ENCODE data around the gene LMBR1.

The LMBR1 gene

DNA sequence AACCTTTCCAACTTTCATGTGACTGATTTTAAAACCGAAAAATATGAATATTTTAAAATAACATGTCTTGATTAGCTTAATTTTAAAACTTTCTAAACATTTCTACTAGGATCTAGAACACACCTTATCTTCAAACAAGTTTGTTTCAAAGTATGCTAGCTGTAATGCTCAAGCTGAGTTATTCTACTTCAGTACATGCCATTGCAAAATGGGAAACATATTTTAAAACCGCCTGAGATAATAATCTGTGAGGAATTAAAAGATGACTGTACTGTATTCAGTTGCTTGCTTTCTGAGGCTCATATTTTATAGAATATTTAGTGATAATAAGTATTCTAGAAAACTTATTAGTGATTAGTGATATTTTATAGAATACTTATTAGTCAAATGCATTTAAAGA lies 99.6 kb downstream of the LMBR1 start:
- DNase-seq (ENCODE audit: low read depth) = no peak

DNA sequence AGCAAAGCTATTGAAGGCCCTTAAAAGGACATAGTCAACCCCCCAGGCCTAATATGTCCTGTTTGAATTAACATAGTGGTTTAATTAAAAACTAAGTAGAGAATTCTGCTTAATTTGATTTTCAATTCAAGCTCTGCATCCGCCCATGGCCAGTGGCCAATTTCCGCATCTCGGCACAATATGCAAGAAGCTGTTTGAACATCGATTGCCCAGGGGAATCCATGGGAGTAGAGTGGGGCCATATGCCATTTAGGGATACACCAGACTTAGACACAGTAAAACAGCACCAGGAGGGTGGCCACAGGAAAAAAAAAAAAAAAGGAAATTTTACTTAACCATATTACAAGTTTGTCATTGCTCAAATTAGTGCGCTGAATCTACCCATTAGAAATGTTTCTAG lies 100.4 kb downstream of the LMBR1 start:
- no peak for DNase-seq (ENCODE audit: low read depth)

DNA sequence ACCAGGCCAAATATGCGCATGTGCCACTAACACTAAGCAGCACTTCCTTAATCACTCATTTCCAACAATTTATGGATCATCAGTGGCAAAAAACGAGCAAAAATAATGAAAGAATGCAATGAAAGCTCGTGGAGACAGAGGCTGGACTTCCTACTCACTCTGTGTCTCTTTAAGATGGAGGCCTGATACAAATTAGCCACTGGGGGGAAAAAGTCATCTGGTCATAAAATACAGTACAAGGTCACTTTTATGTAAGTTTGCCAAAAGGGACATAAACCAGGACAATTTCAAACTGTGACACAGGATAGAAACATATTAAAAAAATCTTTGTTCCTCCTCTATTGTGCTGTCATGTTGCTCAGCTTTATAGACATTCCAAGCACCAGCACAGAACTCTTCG lies 101.7 kb downstream of the LMBR1 start:
- no peak for DNase-seq (ENCODE audit: low read depth)

DNA sequence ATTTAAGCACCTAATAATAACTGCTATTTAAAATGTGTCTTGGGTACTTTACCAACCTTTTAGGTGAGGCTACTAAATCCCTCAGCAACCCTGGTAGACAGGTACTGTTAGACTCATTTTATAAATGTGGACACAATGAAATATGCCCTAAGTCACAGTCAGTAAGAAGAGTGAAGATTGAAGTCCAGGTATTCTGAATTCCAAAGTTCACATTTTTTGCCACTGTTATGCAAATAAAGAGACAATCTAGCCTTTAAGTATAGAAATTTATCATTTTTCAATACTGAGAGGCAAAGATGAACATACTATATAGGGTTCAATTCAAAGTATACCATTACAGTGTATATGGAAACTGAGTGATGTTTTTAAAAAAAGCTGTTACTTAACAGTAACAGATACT lies 102.7 kb downstream of the LMBR1 start:
- no peak for DNase-seq (ENCODE audit: low read depth)

DNA sequence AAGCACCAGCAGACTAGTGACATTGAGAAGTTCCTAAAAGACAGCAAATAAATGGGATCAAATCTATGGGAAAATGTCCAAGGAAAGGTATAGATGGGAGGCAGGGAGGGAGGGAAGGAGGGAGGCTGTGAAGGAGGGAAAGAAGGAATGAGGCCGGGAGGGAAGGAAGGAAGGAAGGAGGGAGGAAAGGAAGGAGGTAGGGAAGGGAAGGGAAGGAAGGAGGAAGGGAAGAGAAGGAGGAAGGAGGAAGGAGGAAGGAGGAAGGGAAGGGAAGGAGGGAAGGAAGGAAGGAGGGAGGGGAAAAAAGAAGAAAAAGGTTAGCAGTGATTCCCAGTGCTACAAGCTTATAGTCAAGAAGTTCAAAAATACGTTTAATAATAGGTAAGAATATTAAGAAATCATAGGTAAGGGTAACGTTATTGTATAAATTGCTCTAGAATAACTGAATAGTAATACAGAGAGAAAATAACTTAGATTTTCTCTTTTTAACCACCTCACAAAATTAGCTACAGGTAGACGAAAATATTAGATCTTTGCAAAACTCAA lies 106.9 kb downstream of the LMBR1 start:
- no peak for DNase-seq (ENCODE audit: low read depth)

DNA sequence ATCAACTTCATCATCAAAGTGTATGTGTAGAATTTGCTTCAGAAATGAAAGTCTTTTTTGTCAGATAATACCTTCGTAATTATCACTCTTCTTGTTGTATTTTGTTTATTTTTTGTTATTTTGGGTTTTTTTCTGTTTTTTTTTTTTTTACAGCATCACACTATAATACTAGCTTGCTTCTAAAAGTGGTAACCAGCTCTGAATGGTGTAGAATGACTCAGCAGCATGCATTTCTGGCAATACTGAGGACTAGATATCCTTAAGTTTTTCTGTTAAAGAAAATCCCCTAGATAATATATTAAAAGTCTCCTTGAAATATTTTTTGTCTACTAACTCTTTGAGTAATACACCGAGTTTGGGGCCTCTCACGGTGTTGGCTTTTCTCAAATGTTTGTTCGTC lies 109.1 kb downstream of the LMBR1 start:
- DNase-seq (ENCODE audit: low read depth) = no peak

DNA sequence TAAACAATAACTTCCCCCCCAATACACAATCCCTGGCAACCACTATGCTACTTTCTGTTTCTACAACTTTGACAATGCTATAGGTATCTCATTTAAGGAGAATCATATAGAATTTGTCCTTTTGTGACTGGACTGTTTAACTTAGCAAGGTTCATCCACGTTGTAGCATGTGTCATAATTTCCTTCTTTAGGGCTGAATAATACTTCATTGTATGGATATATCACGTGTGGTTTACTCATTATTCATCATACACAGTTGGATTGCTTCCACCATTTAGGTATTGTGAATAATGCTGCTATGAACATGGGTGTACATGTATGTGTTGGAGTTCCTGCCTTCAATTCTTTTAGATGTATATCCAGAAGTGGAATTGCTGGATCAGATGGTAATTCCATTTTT lies 111.0 kb downstream of the LMBR1 start:
- DNase-seq (ENCODE audit: low read depth) = no peak

DNA sequence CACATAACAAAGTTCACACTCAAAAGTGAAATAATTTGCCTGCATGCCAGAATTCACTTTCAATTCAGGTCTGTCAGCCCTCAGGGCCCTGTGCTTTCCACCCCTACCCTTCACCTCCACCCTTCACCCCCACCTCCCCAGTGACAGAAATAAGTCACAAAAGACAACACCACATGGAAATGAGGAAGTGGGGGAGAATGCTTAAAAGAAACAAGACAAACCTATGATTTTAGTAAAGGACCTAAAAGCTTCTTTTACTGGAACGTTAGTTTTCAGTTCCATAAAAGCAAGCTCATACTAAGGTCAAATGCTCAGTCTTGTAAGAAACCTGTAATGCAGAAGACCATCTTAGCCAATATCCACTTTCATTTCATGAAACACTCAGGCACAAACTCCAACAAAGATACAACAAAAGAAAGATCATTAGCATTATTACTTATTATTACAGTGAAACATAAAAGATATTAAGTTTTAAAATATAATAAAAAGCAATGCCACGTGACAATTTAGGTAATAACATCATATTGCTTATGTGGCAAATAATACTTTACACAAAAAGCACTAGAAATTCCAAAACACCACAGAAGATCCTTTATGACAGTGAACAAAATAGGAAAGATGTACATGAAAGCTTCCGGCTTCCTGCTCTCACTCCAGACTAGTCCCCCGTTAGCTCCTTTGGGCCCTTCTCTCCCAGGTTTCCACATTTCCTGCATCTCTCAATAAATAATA lies 112.1 kb downstream of the LMBR1 start:
- no peak for DNase-seq (ENCODE audit: low read depth)

DNA sequence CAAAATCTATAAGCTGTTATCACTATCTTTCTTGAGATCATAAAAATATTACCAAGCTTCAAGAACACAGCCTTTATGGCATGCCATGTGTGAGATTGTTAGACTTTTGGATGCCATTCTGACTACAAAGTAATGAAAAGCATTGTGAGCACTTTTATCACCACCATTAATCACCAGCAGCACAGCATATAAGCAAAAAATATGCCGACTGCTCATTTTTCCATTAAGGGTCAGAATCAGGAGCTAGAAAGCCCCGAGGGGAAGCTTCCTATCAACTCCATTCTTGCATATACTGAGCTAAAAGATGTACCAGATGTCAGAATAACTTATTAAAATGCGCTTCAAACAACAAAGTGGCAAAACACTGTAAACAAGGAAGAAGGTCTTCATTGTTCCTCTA lies 114.3 kb downstream of the LMBR1 start:
- DNase-seq (ENCODE audit: low read depth) = no peak

DNA sequence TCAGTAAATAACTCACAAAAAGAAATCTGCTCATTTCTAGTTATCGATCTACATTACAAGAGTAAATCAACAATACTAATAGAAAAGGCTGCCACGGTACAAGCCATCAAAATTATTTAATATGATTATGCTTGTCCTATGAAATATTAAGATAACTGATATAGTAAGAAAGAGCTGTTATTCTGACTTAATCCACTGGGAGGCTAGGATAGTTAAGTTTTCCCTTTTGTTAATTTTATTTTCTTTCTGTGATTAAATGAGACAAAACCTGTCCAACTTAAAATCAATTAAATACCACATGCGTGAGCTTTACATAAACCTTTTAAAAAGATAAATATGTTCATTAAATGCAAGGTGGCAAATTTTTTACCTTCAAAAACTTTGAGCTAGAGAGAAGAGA lies 114.8 kb downstream of the LMBR1 start:
- DNase-seq (ENCODE audit: low read depth) = no peak

DNA sequence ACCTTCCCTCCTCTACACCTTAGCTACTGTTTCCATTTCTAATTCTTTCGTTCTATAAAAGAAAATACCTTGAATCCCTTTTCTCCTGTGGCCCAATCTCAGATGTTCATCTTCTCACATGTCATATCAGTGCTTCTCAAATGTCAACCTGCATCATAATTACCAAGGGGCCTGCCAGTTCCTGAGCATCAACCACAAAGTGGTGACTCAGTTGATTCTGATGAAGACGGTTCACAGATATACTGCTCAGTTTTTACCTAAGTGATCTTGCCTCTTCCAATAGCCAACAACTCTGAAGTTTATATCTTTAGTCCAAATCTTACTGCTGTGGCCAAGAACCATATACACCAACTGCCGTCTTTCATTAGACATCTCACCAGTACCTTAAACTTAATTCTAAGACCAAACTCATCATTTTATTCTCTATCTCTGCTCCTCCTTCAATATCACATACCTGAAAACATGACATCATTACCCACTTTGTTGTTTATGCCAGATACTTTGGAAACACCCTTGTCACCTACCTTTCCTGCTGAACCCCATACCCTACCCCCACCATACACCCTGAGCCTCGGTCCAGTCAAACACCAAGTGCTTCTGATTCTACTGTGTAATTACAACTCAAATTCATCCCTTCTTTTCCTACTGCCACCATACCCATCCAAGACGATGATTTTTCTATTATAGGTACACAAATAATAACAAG lies 115.5 kb downstream of the LMBR1 start:
- no peak for DNase-seq (ENCODE audit: low read depth)

DNA sequence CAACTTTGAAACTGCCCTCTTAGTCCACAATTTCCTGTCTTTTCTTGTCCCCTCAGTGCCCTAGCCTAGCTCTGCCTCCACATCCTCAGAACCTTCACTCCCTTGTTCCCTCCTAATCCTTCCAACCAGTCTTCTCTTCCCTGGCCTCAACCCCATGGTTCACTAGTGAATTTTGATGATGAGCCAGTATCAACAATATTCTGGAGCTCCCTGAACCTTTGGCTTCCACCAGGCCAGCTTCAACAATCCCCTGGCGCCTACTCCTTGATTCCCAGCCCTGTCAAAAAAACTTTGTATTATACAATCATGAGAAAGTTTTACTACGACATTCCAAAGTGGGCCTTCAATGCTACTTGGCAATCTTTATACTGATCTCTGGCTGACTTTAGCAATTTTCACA lies 116.5 kb downstream of the LMBR1 start:
- no peak for DNase-seq (ENCODE audit: low read depth)

DNA sequence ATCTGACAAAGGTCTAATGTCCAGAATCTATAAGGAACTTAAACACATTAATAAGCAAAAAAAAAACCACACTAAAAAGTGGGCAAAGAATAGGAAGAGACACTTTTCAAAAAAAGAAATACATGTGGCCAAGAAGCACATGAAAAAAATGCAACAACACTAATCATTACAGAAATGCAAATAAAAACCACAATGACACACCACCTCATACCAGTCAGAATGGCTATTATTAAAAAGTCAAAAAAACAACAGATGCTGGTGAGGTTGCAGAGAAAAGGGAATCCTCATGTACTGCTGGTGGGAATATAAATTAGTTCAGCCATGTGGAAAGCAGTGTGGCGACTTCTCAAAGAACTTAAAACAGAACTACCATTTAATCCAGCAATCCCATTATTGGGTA lies 119.0 kb downstream of the LMBR1 start:
- no peak for DNase-seq (ENCODE audit: low read depth)

DNA sequence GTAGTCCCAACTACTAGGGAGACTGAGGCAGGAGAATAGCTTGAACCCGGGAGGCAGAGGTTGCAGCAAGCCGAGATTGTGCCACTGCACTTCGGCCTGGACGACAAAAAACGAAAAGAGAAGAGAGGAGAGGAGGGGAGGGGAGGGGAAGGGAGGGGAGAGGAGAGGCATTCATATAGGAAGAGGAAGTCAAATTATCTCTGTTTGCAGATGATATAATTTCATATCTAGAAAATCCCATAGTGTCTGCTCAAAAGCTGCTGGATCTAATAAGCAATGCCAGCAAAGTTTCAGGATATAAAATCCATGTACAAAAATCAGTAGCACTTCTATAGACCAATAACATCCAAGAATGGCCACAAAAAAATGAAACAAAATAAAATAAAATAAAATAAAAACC lies 120.3 kb downstream of the LMBR1 start:
- DNase-seq (ENCODE audit: low read depth) = no peak

DNA sequence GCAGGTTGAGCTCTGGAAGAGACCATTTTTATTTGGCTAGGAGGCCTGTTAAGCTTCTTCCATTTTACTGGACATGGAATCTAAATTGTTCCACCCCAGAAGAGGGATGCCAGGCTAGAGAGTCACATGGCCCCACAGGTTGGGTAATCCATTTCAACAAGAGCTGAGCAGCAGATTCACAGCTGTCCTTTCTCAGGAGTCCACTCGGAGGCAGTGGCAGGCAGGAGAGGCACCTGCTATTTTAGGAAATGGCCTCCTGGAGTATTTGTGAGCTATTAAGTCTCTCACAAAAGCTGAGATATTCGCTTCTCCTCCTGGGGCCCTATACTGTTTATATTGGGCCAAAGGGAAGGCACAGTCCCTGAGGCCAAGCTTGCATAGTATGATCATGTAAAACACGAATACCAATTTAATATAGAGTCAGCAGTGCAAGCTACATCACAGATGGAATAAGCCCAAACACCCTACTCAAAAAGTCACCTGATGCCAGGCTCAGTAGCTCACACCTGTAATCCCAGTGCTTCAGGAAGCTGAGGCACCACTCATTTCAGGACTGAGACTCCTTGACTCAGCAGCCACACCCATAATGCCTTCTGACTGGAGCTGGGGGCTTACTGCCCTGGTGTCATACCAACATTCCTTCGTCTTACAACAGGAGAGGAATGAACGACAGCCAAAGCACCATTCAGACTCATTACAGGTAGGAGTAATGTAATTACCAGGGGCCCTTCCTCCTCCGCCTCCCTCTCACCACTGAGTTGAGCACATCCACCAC lies 124.1 kb downstream of the LMBR1 start:
- DNase-seq (ENCODE audit: low read depth) = no peak

DNA sequence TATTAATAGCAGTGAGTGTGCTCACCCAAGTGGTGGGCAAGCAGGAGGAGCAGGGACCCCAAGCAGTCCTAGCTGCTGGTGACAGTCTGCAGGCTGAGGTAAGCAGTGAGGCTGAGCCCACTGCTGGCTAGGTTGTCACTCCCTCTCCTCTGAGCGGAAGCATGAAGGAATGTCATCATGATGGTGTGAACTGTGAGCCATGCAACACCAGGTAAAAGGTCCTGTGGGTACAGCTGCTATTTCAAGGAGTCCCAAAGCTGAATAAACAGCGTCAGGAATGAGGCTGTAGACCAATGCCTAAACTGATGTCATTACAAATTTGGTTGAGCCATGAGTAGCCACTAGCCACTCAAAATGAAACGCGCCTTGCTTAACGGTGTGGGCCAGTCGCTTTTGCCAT lies 126.3 kb downstream of the LMBR1 start:
- no peak for DNase-seq (ENCODE audit: low read depth)

DNA sequence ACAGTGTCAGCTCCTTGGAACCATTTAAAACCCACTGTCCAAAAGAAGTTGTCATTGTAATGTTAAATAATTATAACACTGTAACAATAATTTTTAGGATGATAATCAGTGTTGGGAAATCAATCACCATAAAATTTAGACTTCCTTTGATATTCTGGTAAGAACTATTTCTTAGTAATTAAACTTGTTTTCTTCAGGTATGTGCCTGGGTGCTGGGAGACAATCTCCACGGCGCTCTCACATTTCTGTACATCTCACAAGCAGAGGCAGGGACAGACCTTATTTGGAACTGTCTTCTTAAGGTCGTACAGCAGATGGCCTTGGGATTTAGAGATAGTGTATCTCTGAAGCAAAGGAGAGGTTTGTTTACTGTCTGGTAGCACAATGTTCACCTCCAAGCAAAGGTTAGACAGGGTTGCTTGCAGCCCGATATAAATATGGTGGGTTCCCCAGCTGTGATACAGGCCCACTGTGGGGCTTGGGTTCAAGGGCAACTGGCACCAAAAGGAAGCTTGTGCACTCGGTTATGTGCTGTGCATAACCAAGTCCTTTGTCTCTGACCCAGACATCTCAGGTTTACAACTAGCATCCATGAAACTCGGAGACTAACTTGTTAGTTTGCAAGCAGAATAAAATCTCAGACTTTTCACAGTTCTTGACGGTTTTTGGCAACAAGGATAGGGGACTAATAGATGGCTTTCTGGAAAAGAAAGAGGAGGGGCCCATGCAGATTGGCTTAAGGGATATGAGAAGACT lies 126.9 kb downstream of the LMBR1 start:
- no peak for DNase-seq (ENCODE audit: low read depth)

DNA sequence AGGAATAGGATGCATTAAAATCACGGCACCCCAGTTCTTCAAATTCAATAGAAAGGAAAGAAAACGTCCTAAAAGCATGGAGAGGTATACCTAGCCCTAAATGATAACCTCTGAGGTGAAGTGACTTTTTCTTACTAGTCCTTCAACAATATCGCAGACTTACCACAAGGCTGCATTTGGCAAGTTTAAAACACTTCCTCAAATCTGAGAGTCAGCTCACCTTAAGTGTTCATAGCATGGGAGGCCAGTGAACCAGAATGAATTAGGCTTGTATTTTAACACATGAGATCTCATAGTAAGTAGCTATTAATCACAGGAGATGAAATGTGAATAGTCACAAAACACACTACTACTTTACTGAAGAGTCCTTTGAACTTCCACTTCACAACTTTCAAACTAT lies 128.2 kb downstream of the LMBR1 start:
- DNase-seq (ENCODE audit: low read depth) = no peak

DNA sequence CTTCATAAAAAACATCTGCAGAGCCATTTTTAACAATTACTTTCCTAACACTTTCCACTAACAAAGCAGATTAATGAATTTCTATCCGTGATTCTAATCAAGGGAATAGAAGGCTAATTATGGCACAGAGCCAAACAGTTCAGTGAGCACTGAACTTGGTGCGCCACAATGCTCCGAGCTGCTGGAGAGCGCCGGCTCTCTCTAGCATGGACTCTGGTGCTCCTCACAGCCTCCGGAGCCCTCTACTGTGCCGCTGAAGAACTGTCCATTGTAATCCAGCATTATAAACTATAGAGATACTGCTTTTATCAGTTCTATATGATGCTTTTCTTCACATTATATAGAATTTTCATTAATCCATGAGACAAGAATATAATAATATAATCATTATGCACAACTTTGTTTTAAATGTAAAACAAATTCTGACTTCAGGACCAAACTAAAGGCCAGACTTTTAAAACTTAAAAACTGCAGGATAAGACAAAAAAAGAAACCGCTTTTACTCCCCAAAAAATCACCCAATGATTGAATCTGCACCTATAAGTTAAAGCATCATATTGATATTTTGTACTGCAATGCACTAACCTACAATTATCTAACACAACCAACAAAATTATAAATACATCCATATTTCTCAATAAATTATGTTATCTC lies 128.8 kb downstream of the LMBR1 start:
- peak; percentile 26 for DNase-seq (ENCODE audit: low read depth)

DNA sequence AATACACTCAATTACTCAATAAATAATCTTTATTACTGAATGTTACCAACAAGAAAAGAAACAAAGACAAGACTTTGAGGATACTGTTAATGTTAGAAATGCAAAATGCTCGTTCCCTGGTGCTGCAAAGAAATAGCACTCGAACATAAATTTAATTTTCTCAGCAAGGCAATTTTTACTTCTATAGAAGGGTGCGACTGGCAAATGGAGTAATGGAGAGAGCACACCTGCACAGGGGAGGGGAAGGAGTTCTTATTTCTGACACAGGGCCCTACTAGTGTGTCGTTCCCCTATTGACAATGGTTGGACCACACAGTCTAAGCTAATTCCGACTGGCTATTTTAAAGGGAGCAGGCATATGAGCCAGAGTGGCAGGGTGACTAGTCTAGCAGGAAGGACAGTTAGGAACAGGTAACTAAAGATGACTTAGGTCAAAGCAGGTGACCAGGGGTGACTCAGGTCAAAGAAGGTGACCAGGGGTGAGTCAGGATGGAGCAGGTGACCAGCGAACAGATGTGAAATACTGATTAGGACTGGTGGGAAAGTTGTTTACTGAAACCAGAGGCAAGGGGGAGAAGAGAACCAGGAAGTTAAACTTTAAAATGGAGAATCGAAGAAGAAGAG lies 133.3 kb downstream of the LMBR1 start:
- no peak for DNase-seq (ENCODE audit: low read depth)

DNA sequence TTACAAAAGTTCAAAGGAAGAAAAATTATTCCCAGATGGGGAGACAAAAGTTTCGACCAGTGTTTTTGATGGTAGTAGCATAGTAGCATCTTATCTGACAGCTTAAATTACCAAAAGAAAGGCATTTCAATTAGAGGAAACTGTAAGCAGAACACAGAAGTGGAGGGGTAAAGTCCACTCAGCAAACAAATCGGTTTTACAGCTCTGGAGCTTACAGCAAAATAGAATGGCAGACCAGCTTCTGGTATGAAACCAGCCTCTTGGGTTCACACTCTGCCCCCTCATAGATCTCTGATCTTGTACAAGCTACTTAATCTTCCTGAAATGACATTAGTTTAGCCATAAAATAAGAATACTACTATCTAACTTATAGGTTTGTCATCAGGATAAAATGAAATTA lies 133.8 kb downstream of the LMBR1 start:
- DNase-seq (ENCODE audit: low read depth) = no peak

Measured in non-pigmented ciliary epithelial cell (primary cell).